GM23248 (cell line): Measurements from ENCODE around the gene MACROD2. TPM values are rescaled to one million over a fixed set of nuclear protein-coding genes. Genes with fewer than 3 reads are reported as not detected.

Experiments
- DNase-seq: peaks from one replicate; pipeline ENCODE4 v3.0.0-alpha.2; 2015
- H2AFZ ChIP-seq: fragments of 200-600 bp; sonication (generic); 2 replicates; pipeline ENCODE4 v1.6.1; 2016; ENCODE audit warnings: antibody characterized with exemption
- H3F3A ChIP-seq: fragments of 200-600 bp; sonication (generic); 2 replicates; pipeline ENCODE4 v1.6.1; 2016; ENCODE audit warnings: mild to moderate bottlenecking, antibody characterized with exemption, mixed run types; ENCODE audit not compliant: insufficient read depth
- H3K27ac ChIP-seq: fragments of 200-600 bp; sonication (generic); 2 replicates; pipeline ENCODE4 v1.5.1; 2016; ENCODE audit warnings: mild to moderate bottlenecking
- H3K27me3 ChIP-seq: fragments of 200-600 bp; sonication (generic); replicated peaks from 2 replicates; pipeline ENCODE4 v1.6.1; 2016; ENCODE audit warnings: mild to moderate bottlenecking; ENCODE audit not compliant: insufficient read depth
- H3K36me3 ChIP-seq: fragments of 200-600 bp; sonication (generic); 2 replicates; pipeline ENCODE4 v1.6.1; 2016; ENCODE audit warnings: low read depth, mild to moderate bottlenecking
- H3K4me1 ChIP-seq: fragments of 200-600 bp; sonication (generic); 2 replicates; pipeline ENCODE4 v1.6.1; 2016; ENCODE audit warnings: mild to moderate bottlenecking; ENCODE audit not compliant: insufficient read depth
- H3K4me2 ChIP-seq: fragments of 200-600 bp; sonication (generic); one replicate; pipeline ENCODE4 v1.6.1; 2016; ENCODE audit warnings: mild to moderate bottlenecking; ENCODE audit not compliant: unreplicated experiment
- H3K4me3 ChIP-seq: fragments of 200-600 bp; sonication (generic); 2 replicates; pipeline ENCODE4 v1.5.1; 2016; ENCODE audit warnings: mild to moderate bottlenecking
- H3K79me2 ChIP-seq: fragments of 200-600 bp; sonication (generic); 2 replicates; pipeline ENCODE4 v1.6.1; 2016; ENCODE audit warnings: mild to moderate bottlenecking; ENCODE audit not compliant: insufficient read depth
- H3K9ac ChIP-seq: fragments of 200-600 bp; sonication (generic); 2 replicates; pipeline ENCODE4 v1.6.1; 2016; ENCODE audit warnings: mild to moderate bottlenecking
- H3K9me2 ChIP-seq: fragments of 200-600 bp; sonication (generic); 2 replicates; pipeline ENCODE4 v1.6.1; 2016; ENCODE audit warnings: mixed run types, mild to moderate bottlenecking, moderate library complexity; ENCODE audit not compliant: insufficient read depth
- H3K9me3 ChIP-seq: fragments of 200-600 bp; sonication (generic); one replicate; pipeline ENCODE4 v1.6.1; 2017; ENCODE audit warnings: low read depth
- H4K20me1 ChIP-seq: fragments of 200-600 bp; sonication (generic); 2 replicates; pipeline ENCODE4 v1.6.0; 2016; ENCODE audit not compliant: insufficient read depth
- EZH2 ChIP-seq: fragments of 200-600 bp; sonication (generic); IDR thresholded peaks from 2 replicates; pipeline ENCODE4 v1.6.1; 2018; ENCODE audit warnings: antibody characterized with exemption, mild to moderate bottlenecking; ENCODE audit not compliant: insufficient read depth, poor library complexity, severe bottlenecking
- EZH2phosphoT487 ChIP-seq: fragments of 200-600 bp; sonication (generic); IDR thresholded peaks from 2 replicates; pipeline ENCODE4 v1.6.1; 2018; ENCODE audit warnings: antibody characterized with exemption, moderate library complexity, mild to moderate bottlenecking, low read depth; ENCODE audit not compliant: insufficient read depth
- WGBS, 2 experiments: methylation state at CpG; one replicate each; pipeline ENCODE4 v1.1.6; 2015 to 2017; ENCODE audit warnings: low lambda C conversion rate in 2 of 2, low coverage in 1 of 2; ENCODE audit errors: missing lambda C conversion rate in 2 of 2; 5-methylcytosine and 5-hydroxymethylcytosine counted together
- in situ Hi-C: fragments of 300-500 bp; cut with MboI; formaldehyde crosslinking; loops from 2 replicates; pipeline ENCODE4 v1.15.0; 2020
- polyA plus RNA-seq: library from polyadenylated mRNA; unstranded; fragments of >200 nt; fragmentation: Nextera tagmentation; extraction: Ambion mirVana; gene quantifications from 2 replicates; pipeline ENCODE4 v1.2.1, GENCODE V29; 2016
- total RNA-seq: library from RNA; depleted of rRNA; stranded (reverse); fragments of >200 nt; shearing (Covaris generic); gene quantifications from 2 replicates; pipeline ENCODE4 v1.2.3, GENCODE V29; 2014

MACROD2 gene
- total and polyA plus RNA-seq, 2 experiments from 2014 or later, result 1.1 to 3.1 TPM

DNA sequence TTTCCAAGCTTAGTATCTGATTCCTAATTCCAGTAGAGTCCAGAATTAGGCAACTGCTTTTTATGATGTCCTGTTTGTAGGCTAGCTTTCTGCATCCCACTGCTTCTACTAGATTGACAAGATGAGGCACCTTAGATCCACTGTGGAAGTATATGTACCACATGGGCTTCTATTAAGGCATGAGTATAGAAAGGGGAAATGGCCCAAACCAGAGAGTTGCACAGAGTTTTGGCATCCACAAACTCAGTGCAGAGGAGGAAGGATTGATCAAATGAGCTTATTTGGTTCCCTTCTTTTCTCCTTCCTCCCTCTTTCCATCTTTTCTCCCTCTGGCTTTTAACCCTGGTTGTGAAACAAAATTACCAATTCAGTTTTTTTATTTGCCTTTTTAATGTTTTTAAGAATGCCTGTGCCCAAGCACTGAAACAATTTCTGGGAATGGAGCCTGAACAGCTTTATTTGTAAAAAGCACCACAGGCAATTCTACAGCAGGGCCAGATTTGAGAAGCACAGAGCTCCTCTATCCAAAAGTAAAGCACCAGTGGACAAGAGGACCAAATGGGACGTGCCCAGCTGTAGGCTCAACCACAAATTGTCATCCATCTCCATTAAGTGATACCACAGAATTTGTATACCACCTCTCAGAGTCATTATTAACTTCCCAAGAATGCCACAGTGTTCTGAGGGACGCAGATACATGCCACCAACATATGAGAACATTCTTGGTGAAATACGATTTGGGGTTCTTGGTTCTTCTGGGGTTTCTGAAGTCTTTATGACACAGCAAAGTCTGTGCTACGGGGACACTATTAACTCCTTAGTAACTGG lies 1608.9 kb downstream of the MACROD2 start:
- Histone ChIP-seq H3K36me3 (no peaks in the 10 kb centered on the region), H3K4me2 (no peak overlapping the region), H4K20me1 (no peaks in the 10 kb centered on the region), H3K4me3 (no peak overlapping the region), H3K27me3 (no peaks in the 10 kb centered on the region), H3K9me3 (no peaks in the 10 kb centered on the region), H3F3A (no peaks in the 10 kb centered on the region), H3K9me2 (no peaks in the 10 kb centered on the region), H2AFZ (no peak overlapping the region), H3K9ac (no peak overlapping the region), H3K27ac (no peak overlapping the region), H3K4me1 (no peaks in the 10 kb centered on the region), H3K79me2 (no peaks in the 10 kb centered on the region)
- TF ChIP-seq EZH2 (no peak), EZH2phosphoT487 (no peak)
- WGBS, 2 experiments, result 4 to 7% methylated on average over 4 of the region's 4 CpGs
- DNase-seq, result no peak
- in situ Hi-C loops, result no loop called here

DNA sequence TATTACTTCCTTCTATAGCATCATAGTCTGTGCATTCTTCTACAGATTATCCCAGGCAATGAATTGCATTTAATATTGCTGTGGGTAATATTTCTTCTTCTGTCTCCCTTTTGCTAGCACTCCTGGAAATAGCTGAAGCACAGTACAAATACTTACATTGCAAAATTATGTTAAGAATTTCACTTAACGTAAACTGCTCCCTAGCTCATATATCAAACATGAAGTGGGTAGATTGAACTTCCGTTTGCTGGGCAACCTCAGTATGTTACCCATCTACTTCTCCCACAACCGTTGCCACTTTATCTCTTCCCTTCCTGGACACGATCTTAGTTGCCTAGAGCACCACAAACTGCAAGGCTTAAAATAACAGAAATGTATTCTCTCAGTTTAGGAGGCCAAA lies 1614.6 kb downstream of the MACROD2 start:
- Histone ChIP-seq H3K9ac (no peak overlapping the region), H3K27me3 (no peaks in the 10 kb centered on the region), H3K4me1 (no peaks in the 10 kb centered on the region), H3K4me3 (no peak overlapping the region), H3K9me3 (no peaks in the 10 kb centered on the region), H3F3A (no peaks in the 10 kb centered on the region), H3K36me3 (no peaks in the 10 kb centered on the region), H3K4me2 (no peak overlapping the region), H2AFZ (no peak overlapping the region), H3K79me2 (no peaks in the 10 kb centered on the region), H4K20me1 (no peaks in the 10 kb centered on the region), H3K27ac (no peak overlapping the region), H3K9me2 (no peaks in the 10 kb centered on the region)
- 61 to 64% methylated on average over 4 of the region's 4 CpGs for WGBS, 2 experiments
- in situ Hi-C loops, result no loop called here
- DNase-seq, result no peak
- TF ChIP-seq EZH2phosphoT487 (no peak), EZH2 (no peak)

DNA sequence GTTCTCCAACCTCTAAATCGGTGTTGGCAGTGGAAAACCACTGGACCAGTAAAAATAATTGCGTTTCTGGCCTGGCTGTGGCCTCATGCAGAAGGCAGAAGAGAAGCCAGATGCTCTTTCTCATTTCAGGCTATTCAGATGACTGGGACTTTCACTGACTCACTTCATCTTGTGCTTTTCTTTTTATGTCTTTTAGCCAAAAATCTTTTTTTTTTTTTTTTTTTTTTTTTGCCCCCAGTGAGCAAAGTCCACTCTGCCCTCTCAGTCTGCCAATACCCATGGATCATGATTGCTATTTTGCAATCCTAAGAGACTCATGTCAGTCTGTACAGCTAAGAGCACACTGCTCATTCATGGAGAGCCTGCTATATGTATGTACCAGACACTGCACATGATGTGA lies 1615.5 kb downstream of the MACROD2 start:
- Histone ChIP-seq H3K9ac (no peak overlapping the region), H3K27me3 (no peaks in the 10 kb centered on the region), H3K27ac (no peak overlapping the region), H3K9me3 (no peaks in the 10 kb centered on the region), H2AFZ (no peak overlapping the region), H3K9me2 (no peaks in the 10 kb centered on the region), H3K79me2 (no peaks in the 10 kb centered on the region), H3K4me1 (no peaks in the 10 kb centered on the region), H3K4me2 (no peak overlapping the region), H3K4me3 (no peak overlapping the region), H3F3A (no peaks in the 10 kb centered on the region), H4K20me1 (no peaks in the 10 kb centered on the region), H3K36me3 (no peaks in the 10 kb centered on the region)
- in situ Hi-C loops, result no loop called here
- no peak for DNase-seq
- TF ChIP-seq EZH2 (no peak), EZH2phosphoT487 (no peak)
- WGBS, 2 experiments, result 24 to 29% methylated on average over 2 of the region's 2 CpGs

DNA sequence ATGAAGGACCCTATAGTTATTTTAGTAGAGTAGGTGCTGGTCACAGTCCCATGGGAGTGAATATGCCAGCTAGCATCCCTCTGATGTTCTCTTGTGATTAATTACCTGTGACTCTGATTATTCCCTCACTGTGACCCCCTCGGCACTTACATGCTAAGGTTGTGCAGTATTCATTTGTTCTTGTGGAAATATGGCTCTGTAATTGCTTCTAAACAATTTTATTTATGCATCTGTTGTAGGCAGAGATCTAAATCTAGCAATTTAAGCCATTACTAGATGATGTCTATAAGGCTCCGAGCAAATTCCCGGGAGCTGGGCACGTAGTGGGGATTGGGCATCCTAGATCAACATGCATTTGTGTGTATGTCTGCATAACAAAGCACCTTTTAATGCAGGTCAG lies 1616.2 kb downstream of the MACROD2 start:
- Histone ChIP-seq H3K4me3 (no peak overlapping the region), H3K9ac (no peak overlapping the region), H3K9me3 (no peaks in the 10 kb centered on the region), H3K9me2 (no peaks in the 10 kb centered on the region), H3F3A (no peaks in the 10 kb centered on the region), H3K4me1 (no peaks in the 10 kb centered on the region), H3K27ac (no peak overlapping the region), H2AFZ (no peak overlapping the region), H3K27me3 (no peaks in the 10 kb centered on the region), H4K20me1 (no peaks in the 10 kb centered on the region), H3K4me2 (no peak overlapping the region), H3K79me2 (no peaks in the 10 kb centered on the region), H3K36me3 (no peaks in the 10 kb centered on the region)
- TF ChIP-seq EZH2, result no peak
- TF ChIP-seq EZH2phosphoT487, result no peak
- WGBS, 2 experiments, result 53 to 74% methylated on average over 4 of the region's 4 CpGs
- DNase-seq, result no peak
- in situ Hi-C loops, result no loop called here
